Measurements from ENCODE around the gene KRTAP20-2. TPM values are rescaled to one million over a fixed set of nuclear protein-coding genes. Genes with fewer than 3 reads are reported as not detected.

The KRTAP20-2 gene
- total RNA-seq, 2 donors from 2014 or later: not detected

DNA sequence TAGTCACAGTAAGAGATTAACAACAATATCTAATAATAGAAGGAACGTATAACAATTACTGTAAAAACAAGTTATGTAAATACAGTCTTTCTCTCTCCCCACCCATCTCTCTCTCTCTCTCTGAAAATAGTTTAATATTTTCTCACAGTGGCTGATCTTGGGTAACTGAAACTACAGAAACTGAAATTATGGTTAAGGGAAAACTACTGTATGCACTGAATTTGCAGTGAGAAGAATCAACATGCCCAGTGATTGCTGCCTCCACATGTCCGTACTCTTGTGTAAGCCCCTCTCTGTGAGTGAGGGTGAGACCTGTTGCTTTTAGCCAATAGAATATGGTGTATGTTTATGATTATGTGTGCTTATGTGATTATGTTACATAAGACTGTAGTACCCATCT lies 22.9 kb upstream of the KRTAP20-2 start:
- DNase-seq (ENCODE audit: low spot score): no peak
- TF ChIP-seq CTCF (IDR thresholded peaks at IDR 0.05): no peak
- no peaks in the 10 kb centered on the region for H3K9me3 ChIP-seq
- H3K4me3 ChIP-seq: no peak overlapping the region
- H3K27me3 ChIP-seq: no peaks in the 10 kb centered on the region
- H3K27ac ChIP-seq: no peak overlapping the region
- H3K4me1 ChIP-seq: no peaks in the 10 kb centered on the region
- H3K36me3 ChIP-seq: no peaks in the 10 kb centered on the region

DNA sequence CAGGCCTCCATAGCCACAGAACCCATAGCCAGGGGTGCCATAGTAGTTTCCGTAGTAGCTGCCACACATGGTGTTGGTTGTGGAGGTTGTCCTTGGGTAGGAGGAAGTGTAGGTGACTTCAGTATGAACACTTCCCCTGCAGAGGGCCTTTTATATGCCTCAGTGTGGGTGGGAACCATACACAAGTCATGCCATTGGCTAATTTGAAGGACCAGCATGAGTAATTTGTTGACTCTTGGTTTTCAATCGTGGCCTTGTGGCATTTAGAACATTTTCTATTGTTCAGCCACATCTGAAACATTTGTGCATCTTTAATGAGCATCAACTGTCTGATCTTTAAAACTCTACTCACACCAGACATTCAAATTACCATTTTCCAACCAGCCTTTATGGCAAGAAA lies 21.2 kb upstream of the KRTAP20-2 start, which contains the start of gene KRTAP6-1:
Gene KRTAP6-1, minus strand, starts transcription at position 95 of the 400 bp plus-strand sequence. Its CDS starts 26 bp downstream, at position 69.
- H3K36me3 ChIP-seq: no peaks in the 10 kb centered on the region
- no peaks in the 10 kb centered on the region for H3K27me3 ChIP-seq
- no peaks in the 10 kb centered on the region for H3K4me1 ChIP-seq
- TF ChIP-seq CTCF (IDR thresholded peaks at IDR 0.05): no peak
- no peak for DNase-seq (ENCODE audit: low spot score)
- H3K27ac ChIP-seq: no peak within 1 kb of the TSS
- H3K9me3 ChIP-seq: no peaks in the 10 kb centered on the region
- no peak within 1 kb of the TSS for H3K4me3 ChIP-seq

DNA sequence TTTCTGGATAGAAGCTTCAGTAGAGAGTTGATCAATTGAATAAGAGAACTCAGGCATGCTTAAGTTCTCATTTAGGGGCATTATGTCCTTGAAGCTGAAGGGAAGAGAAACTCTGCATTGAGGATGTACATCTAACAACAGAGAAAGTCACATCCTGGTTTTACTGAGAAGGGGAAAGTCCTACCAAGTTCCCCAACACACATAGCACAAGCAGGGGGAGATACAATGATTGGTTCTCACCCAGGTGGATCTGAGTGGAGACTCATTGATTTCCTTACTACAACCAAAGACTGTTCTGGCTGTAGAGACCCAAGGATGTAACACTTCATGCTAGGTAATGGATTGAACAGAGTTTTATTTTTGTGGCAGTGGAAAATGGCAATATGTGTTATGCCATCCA lies 19.8 kb upstream of the KRTAP20-2 start:
- H3K4me3 ChIP-seq: no peak overlapping the region
- no peak for TF ChIP-seq CTCF (IDR thresholded peaks at IDR 0.05)
- H3K9me3 ChIP-seq: no peaks in the 10 kb centered on the region
- H3K4me1 ChIP-seq: no peaks in the 10 kb centered on the region
- no peaks in the 10 kb centered on the region for H3K36me3 ChIP-seq
- H3K27ac ChIP-seq: no peak overlapping the region
- DNase-seq (ENCODE audit: low spot score): no peak
- H3K27me3 ChIP-seq: no peaks in the 10 kb centered on the region

GRCh38 chr21:30616125-30616524 lies 18.9 kb upstream of the KRTAP20-2 start, which contains the start of gene KRTAP20-1:
Gene KRTAP20-1, plus strand, starts transcription at chr21:30616425. Its CDS starts 30 bp downstream, at chr21:30616455.
- Histone ChIP-seq H3K27ac (no peak within 1 kb of the TSS), H3K9me3 (no peaks in the 10 kb centered on the region), H3K27me3 (no peaks in the 10 kb centered on the region), H3K4me3 (no peak within 1 kb of the TSS), H3K36me3 (no peaks in the 10 kb centered on the region), H3K4me1 (no peaks in the 10 kb centered on the region)
- TF ChIP-seq CTCF (IDR thresholded peaks at IDR 0.05): no peak
- DNase-seq (ENCODE audit: low spot score): no peak

- no peak for DNase-seq (ENCODE audit: low spot score)
- TF ChIP-seq CTCF (IDR thresholded peaks at IDR 0.05): no peak
- no peak overlapping the region for H3K27ac ChIP-seq
- H3K36me3 ChIP-seq: no peaks in the 10 kb centered on the region
- no peaks in the 10 kb centered on the region for H3K4me1 ChIP-seq
- no peaks in the 10 kb centered on the region for H3K27me3 ChIP-seq
- no peak overlapping the region for H3K4me3 ChIP-seq
- H3K9me3 ChIP-seq: no peaks in the 10 kb centered on the region
Measured at GRCh38 chr21:30620080-30620479, 14.9 kb upstream of the KRTAP20-2 start.

GRCh38 chr21:30620522-30620921 lies 14.5 kb upstream of the KRTAP20-2 start, which contains the start of gene KRTAP20-4:
Gene KRTAP20-4, plus strand, starts transcription at chr21:30620627.
- no peaks in the 10 kb centered on the region for H3K36me3 ChIP-seq
- H3K9me3 ChIP-seq: no peaks in the 10 kb centered on the region
- H3K4me3 ChIP-seq: no peak within 1 kb of the TSS
- H3K27me3 ChIP-seq: no peaks in the 10 kb centered on the region
- no peak for TF ChIP-seq CTCF (IDR thresholded peaks at IDR 0.05)
- DNase-seq (ENCODE audit: low spot score): no peak
- no peaks in the 10 kb centered on the region for H3K4me1 ChIP-seq
- no peak within 1 kb of the TSS for H3K27ac ChIP-seq

Measured in right atrium auricular region (tissue), 2 donors.